Jurkat, Clone E6-1 (cell line): ENCODE measurements around the gene SLC25A24.
A peak's percentile ranks its signal among the peaks of the same experiment; 100 is the strongest.
"Not testable (repeated sequence)": the region's sequence is repeated elsewhere in the genome, so short reads cannot be mapped to it uniquely, and the experiment has no call there.

Source experiments
- DNase-seq: peaks from one replicate; pipeline ENCODE4 v3.0.0-alpha.2; 2011; ENCODE audit warnings: low read depth, low spot score
- H3K4me3 ChIP-seq: 2 replicates; pipeline ENCODE4 v1.5.1; 2011; ENCODE audit warnings: mild to moderate bottlenecking, low read length, control low read depth, moderate library complexity

SLC25A24 gene

GRCh38 chr1:108201687-108202086 lies 1.5 kb upstream of the SLC25A24 start:
- no peak overlapping the region for H3K4me3 ChIP-seq
- DNase-seq: no peak

- H3K4me3 ChIP-seq: peak overlapping the region; percentile 86
- DNase-seq: peak; percentile 71
These were observed 526 bp upstream of the SLC25A24 start for GRCh38 chr1:108200687-108201051.

DNA sequence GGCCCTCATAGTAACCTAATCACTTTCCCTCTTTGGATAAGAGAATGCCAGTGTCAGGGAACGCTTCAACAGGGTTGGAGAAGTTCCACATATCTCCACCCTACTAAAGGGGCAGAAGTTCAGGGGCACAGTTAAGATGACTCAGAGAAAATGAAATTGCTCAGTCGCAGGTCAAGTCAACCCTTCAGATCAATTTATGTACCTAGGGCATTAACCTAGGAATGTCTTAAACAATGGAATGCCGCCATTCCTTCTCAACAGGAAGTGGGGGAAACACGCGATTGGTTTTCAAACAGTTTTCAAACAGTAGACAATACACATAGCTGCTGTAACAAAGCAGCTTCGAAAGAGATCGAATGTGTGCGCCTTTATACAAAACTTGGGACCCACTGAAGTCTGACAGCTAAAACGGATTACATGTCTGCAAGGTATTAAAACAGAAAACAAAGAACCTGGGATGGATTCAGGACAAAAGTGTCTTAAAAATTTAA lies 897 bp downstream of the SLC25A24 start:
- DNase-seq: no peak
- H3K4me3 ChIP-seq: peak overlapping the region; percentile 86

DNA sequence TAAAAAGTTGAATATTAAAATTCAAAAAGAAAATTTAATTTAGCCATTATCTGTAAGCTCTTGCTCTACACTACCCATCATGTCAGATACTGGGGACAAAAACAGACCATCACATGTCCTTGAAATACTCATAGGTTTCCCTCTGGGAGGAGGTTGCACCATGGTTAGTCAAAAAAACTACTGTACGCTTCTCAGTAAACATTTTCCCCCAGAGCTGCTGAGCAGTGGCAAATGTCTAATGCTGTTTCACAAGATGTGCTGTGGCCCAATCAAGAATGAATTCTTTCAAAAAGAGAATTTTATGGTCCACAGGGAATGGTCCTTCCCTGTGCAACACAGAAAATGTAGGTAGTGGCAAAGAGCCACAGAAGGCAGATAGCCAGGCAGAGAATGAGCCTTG lies 6.1 kb downstream of the SLC25A24 start:
- no peak overlapping the region for H3K4me3 ChIP-seq
- DNase-seq: no peak

DNA sequence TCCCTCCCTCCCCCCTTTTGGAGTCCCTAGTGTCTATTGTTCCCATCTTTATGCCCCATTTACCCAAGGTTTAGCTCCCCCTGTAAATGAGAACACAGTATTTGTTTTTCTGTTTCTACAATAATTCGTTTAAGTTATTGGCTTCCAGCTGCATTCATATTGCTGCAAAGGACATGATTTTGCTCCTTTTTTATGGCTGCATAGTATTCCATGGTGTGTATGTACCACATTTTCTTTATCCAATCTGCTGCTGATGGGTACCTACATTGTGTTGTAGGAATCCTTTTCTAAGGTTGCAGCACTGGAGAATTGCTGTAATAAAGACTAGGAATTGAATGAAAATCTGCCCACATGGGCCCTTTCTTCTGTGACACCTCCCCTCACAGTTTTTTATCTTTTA lies 6.8 kb downstream of the SLC25A24 start:
- H3K4me3 ChIP-seq: no peak overlapping the region
- DNase-seq: no peak

GRCh38 chr1:108192581-108192980 lies 7.6 kb downstream of the SLC25A24 start:
- no peak for DNase-seq
- H3K4me3 ChIP-seq: no peak overlapping the region

DNA sequence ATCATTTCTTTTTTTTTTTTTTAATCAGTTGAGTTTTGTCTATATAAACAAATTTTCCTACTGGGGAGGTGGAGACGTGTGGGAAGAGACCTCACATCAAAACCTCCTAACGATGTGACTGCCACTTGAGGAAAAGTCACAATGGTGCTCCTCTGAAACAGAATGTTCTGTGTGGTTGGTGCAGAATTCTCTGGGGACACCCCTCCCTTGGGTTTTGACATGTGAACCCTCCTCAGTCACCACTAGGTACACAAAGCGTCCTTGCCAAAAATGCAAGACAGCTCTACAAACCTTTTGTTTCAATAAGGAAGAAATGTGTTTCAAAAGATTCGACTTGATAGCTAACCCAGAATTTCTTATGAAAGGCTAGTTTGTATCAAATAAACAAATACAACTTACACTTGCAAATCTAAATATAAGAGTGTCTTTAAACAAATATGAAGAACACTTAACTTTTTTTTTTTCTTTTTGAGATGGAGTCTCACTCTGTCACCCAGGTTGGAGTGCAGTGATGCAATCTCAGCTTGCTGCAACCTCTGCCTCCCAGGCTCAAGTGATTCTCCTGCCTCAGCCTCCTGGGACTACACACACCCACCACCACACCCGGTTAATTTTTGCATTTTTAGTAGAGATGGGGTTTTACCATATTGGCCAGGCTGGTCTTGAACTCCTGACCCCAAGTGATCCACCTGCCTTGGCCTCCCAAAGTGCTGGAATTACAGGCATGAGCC lies 9.3 kb downstream of the SLC25A24 start:
- no peak for DNase-seq

GRCh38 chr1:108190001-108190634 lies 10.0 kb downstream of the SLC25A24 start:
- DNase-seq: no peak
- no peak overlapping the region for H3K4me3 ChIP-seq

More for the DNA sequence above, 9.3 kb downstream of the SLC25A24 start:
- H3K4me3 ChIP-seq: no peak overlapping the region

DNA sequence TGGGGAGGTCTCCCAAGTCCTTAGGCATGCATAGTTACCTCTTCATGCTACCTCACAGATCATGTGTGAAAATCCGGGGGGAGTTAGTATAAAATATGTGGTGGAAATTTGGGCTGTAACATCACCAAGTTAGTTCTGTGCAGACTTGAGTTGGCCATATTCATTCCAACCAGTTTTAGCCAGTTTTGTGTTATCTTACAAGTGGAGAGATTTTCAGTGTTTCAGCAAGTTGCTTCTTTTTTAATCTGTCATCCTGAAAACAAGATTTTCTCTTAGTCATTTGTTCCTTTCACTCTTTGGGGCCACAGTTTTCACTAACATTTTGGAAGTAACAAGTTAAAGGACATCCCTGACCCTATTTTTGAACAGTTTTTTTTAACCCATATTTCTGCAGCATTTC lies 11.3 kb downstream of the SLC25A24 start:
- no peak for DNase-seq

DNA sequence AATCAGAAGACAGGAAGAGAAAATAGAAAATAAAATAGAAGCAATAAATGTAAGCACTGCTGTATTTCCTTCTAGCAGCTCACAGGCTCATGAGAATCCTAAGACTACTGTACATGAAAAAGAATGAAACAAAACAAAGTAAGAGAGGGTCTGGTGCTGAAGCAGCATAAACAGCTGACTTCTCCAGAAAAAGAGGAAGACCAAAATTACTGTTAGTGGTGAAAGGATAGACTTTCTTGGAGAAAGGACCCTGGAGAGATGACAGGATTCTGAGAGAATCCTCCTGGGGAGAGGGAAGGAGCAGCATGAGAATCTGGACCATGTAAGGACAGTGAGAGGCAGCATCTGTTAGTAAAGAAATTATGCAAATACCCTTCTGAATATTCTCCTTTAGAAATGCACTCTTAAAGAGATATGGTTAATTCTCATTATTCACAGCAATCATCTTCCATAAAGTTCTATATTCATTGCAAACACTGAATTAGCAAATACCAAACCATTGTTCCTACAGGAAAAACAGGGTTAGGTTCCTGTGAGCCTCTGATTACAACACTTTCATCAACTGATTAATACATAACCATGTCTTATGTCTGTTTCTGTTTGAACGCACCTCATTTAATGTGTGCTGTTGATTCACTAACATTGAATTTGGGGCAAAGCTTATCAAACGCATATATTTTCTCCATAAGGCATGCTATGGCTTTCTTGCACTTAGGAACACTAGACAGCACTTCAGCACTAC lies 17.0 kb downstream of the SLC25A24 start:
- H3K4me3 ChIP-seq: no peak overlapping the region
- DNase-seq: no peak

More for the DNA sequence above, 11.3 kb downstream of the SLC25A24 start:
- H3K4me3 ChIP-seq: no peak overlapping the region

GRCh38 chr1:108179018-108179417 lies 21.1 kb downstream of the SLC25A24 start:
- H3K4me3 ChIP-seq: no peak overlapping the region
- no peak for DNase-seq

DNA sequence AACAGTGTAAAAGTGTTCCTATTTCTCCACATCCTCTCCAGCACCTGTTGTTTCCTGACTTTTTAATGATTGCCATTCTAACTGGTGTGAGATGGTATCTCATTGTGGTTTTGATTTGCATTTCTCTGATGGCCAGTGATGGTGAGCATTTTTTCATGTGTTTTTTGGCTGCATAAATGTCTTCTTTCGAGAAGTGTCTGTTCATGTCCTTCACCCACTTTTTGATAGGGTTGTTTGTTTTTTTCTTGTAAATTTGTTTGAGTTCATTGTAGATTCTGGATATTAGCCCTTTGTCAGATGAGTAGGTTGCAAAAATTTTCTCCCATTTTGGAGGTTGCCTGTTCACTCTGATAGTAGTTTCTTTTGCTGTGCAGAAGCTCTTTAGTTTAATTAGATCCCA lies 37.7 kb downstream of the SLC25A24 start:
- not testable (repeated sequence) for DNase-seq

GRCh38 chr1:108159951-108160350 lies 40.2 kb downstream of the SLC25A24 start:
- DNase-seq, H3K4me3 ChIP-seq: not testable (repeated sequence)

More for the DNA sequence above, 37.7 kb downstream of the SLC25A24 start:
- not testable (repeated sequence) for H3K4me3 ChIP-seq

DNA sequence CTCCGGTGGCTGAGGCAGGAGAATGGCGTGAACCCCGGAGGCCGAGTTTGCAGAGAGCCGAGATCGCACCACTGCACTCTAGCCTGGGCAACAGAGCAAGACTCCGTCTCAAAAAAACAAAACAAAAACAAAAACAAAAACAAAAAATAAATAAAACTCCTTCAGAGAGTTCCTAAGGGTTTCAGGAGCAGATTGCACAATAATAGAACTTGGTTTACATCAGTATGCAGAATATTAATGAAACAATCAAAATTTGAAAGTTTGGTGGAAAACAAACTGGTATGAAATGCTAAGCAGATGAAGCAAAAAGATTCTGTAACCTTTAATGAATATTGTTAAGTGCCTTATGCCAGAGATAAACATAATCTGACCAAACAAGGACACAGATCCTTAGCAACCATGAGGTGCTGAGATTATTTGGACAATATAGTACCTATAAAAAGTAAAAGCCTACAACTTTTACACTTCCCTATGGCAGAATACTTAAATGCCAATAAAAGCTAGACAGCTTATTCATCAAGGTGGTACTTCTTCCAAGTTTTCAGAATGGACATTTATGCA lies 41.2 kb downstream of the SLC25A24 start:
- DNase-seq: no peak
- no peak overlapping the region for H3K4me3 ChIP-seq

DNA sequence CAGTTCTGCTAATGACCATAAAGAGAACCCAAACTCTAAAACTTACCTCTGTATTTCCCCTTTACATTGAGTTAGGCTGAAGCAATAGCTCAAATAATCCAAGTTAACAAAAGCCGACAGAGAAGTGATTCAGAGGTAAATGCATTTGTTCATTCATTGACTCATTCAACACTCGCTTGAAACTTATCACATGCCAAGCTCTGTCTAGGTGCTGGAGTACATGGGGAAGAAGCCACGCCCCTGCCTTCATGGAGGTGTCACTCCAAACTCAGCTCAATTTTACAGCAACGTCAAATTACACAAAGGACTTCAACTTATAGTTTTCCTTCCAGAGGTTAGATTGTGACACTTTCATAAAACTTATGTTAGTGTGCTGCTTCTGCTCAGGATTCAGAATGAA lies 45.8 kb downstream of the SLC25A24 start:
- no peak for DNase-seq
- no peak overlapping the region for H3K4me3 ChIP-seq

GRCh38 chr1:108152782-108153222 lies 47.3 kb downstream of the SLC25A24 start:
- H3K4me3 ChIP-seq: no peak overlapping the region
- DNase-seq: no peak

DNA sequence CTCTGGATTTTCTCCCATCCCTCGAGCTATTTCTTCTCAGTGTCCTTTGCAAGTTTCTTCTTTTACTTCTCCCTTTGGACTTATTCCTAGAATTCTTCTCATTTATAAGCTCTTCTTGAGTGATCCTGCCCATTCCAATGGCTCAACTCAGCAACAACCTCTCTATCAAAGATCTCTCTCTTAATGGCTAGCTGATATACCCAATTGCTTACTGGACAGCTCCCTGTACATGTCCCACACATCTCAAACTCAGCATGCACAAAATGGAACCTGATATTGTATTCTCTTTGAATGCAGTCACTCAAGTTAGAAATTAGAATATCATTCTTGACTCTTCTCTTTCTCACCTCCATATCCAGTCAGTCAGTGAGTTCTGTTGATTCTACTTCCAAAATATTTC lies 48.6 kb downstream of the SLC25A24 start:
- DNase-seq: no peak
- H3K4me3 ChIP-seq: no peak overlapping the region

DNA sequence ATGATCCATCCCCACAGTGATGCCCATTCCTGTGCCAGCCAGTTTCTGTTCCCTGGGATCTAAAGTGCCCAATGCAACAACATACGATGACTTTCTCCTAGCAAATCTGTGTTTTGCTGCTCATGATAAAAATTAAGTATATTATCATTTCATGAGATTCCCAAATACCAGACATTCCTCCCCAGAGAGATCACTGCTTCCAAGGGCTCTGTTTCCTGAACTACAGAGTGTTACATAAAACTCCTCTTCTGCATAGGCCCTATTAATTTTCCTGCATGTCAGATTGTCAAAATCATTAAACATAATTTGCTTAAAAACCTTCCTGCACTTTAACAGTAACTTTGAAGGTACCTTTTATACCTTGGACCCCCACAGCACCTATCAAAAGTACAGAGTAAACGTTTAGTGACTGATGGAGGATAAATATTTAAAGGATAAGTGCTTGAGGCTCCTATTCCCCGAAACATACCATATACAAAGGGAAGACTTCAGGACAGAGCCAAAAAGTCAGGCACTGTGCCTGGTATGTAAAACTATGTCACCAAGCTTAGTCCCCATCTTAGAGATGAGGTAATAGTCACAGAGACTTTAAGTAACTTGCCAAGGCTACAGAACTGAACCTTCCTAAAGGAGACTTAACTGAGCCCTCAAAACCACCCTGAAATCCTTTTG lies 50.2 kb downstream of the SLC25A24 start:
- H3K4me3 ChIP-seq: no peak overlapping the region
- no peak for DNase-seq

- DNase-seq, H3K4me3 ChIP-seq: not testable (repeated sequence)
These were observed 55.6 kb downstream of the SLC25A24 start for GRCh38 chr1:108144569-108144968.
